SW480 (cell line): ENCODE measurements around the gene PROSER2.

ENCODE experiments used
- DNase-seq: peaks from one replicate; pipeline ENCODE4 v3.0.0-alpha.2; 2016; ENCODE audit warnings: low spot score

PROSER2 gene

GRCh38 chr10:11909618-11910017 is 86.5 kb downstream of the PROSER2 start:
- no peak for DNase-seq

- no peak for DNase-seq
Measured at GRCh38 chr10:11910102-11910501, 86.9 kb downstream of the PROSER2 start.

- no peak for DNase-seq
Measured at GRCh38 chr10:11913079-11913641, 90.0 kb downstream of the PROSER2 start.

- no peak for DNase-seq
Measured at GRCh38 chr10:11918384-11918783, 95.2 kb downstream of the PROSER2 start.

GRCh38 chr10:11919271-11919670 is 96.1 kb downstream of the PROSER2 start:
- DNase-seq: no peak
